NCI-H2081 treated with DMSO at 0.1 percent for 48 hours (cell line): ENCODE data around the gene C19orf47.

ENCODE experiments used
- DNase-seq: peaks from one replicate; lab custom pipeline; 2025; lab: John Stamatoyannopoulos, UW

Gene C19orf47

GRCh38 chr19:40281381-40282208 is 66.6 kb downstream of the C19orf47 start:
- no peak for DNase-seq

DNA sequence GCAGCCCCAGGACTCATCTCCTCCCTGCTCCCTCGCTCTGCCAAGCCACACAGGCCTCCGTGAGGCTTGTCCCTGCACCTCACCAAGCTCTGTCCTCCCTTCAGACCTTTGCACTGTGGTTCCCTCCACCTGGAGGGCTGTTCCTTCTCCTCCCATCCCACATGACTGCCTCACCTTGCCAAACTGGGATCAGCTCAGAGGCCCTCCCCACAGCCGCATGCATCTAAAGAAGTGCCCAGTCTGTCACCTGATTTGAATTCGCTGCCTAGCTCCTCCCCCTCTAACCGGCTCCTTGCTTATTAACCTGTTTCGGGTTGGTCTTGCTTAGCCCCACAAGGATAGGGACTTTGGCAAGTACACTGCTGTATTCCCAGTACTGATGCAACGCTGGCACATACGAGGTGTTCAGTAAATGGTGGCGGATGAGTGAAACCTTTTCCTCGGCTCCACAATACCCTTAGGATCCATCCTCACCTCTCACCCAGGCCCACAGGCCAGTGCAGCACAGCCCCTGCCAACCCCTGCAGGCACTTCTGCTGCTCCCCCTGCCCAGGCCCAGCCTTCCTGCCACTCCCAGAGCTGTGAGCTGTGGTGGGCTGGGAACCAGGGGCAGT is 67.5 kb downstream of the C19orf47 start:
- no peak for DNase-seq

DNA sequence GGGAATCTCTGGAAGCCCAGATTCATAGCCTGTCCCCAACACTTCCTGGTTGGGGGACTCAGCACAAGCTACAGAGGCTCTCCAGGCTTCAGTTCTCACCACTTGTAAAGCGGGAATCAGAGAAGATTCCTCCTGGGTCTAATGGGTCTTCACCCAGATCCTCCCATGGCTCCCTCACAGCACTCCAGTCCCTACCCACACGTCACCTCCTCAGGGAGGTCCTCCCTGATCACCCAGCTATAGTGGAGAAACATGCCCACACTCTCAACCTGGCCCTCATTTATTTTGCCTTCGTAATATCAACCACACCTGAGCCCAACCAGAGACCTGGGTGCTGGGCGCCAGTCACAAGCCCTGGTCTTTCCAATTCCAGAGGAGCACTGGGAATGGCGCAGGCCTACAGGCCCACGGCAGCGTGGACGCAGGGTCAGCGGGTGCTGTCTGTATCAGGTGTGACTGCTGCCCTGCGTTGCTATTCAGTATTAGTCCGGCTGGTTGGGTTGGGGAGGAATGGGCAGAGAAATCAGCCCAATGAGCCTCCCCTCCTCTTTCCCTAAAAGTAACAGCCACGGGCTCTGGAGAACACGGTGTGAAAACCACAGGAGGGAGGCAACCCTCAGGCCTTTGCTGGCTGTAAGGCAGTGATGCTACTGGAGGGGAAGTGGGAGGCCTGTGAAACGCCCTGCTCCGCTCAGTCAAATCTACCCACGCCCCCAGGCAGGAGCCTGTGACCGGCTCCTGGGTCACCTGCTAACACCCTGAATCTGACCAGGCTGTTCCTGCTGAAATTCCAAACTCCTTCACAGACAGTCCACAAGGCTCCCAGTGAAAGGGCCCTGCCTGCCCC is 68.2 kb downstream of the C19orf47 start:
- DNase-seq = no peak

GRCh38 chr19:40279120-40279551 is 69.1 kb downstream of the C19orf47 start:
- DNase-seq = no peak

DNA sequence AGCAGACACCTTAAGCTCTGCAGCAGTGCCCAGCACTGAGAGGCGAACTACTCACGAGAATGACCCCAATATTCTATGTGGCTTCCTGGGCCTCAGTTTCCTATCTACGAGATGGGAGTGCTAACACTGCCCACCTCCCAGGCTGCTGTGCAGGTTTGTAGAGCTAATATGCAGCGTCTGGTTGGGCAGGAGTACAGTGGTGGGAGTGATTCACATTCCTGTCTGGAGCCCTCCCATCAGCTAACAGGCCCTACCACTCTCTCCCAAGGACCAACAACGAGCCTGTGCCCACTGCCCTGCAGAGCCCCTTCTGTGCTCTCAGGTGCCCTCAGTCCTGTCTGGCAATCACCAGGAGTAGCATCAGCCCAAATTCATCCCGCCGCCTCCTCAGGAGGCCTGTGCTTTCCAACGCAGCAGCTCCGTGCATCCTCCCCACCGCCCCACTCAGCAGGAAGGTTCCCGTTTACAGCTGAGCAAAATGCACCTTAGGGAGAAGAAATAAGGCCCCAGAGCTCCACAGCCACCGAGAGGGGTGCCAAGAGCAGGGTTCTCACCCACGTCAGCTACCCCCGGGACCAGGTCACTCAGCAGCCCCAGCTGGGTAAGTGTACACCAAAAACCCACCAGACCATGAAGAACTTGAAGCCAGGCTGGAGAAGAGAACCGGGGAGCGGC is 69.7 kb downstream of the C19orf47 start:
- no peak for DNase-seq

- no peak for DNase-seq
These were observed 70.7 kb downstream of the C19orf47 start for GRCh38 chr19:40277356-40278059.

- no peak for DNase-seq
These were observed 73.3 kb downstream of the C19orf47 start for GRCh38 chr19:40274585-40275544.

DNA sequence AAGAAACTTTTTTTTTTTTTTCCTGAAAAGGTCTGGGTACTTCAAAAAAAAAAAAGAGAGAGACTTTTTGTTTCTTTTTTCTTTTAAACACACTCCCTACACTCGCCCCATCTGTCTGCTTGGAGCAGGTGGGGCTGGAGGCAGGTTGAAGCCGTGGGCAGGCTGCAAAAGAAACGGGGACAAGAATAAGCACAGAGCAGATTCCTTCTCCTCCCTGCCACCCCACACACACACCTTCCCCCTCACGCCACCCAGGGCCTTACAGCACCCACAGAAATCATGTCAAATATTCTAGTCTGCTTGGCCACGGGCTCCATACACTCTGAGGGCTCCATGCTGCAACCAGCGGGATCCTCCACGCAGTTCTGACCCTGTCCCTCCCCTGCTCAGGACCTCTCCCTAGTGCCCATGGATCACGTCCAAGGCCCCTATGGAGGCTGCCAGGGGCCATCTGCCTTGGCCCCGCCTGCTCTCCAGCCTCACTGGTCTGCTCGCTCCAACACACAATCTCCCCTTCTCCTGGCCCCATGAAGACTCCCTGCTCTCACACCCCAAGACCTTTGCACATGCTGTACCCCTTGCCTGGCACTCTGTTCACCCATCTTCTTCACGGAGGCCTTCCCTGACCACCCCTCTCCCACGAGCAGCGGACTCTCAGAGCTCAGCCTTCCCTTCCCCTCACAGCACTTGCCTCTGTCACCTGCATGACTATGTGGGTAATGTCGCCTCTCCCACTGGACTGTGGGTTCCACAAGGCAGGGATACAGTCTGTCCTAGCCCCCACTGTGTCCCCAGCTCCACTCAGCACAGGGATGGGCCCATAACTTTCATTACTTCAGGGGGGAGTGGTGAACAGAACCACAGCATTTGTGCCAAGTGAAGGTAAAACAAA is 74.5 kb downstream of the C19orf47 start:
- no peak for DNase-seq

GRCh38 chr19:40272261-40272660 is 75.9 kb downstream of the C19orf47 start:
- DNase-seq = no peak

DNA sequence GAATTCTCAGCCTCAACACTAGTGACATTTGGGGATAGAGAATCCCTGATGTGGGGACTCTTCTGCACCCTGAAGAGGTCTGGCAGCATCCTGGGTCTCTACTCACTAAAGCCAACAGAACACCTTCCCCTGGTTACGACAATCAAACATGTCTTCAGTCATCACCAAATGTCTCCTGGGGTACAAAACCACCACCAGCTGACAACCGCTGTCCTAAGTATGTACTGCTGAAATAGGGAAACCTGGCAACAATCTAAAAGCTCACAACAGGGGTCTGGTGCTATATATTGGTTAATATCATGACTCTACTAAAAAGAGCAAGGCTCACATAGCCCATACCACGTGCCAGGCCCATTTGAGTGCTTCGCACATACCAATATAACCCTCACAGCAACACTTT is 76.5 kb downstream of the C19orf47 start:
- DNase-seq = no peak

- no peak for DNase-seq
These were observed 77.7 kb downstream of the C19orf47 start for GRCh38 chr19:40270362-40271089.
